Fibroblast of lung (primary cell): ENCODE data around the gene SGPL1. TPM values are rescaled to one million over a fixed set of nuclear protein-coding genes. Genes with fewer than 3 reads are reported as not detected.

ENCODE experiments used
- DNase-seq, 2 donors: peaks; one replicate each; pipeline versions ENCODE4 v3.0.0 to v3.0.0-alpha.2; 2010; ENCODE audit warnings: low read depth in 2 of 2
- H2AFZ ChIP-seq: 2 replicates; pipeline ENCODE4 v1.5.1; 2012; ENCODE audit warnings: low read length, control low read depth, inconsistent platforms
- H3K27ac ChIP-seq: 2 replicates; pipeline ENCODE4 v1.5.1; 2011; ENCODE audit warnings: low read length, control low read depth; ENCODE audit not compliant: insufficient read depth
- H3K27me3 ChIP-seq: 2 replicates; pipeline ENCODE4 v1.5.1; 2011; ENCODE audit warnings: mild to moderate bottlenecking, low read length; ENCODE audit not compliant: control insufficient read depth, insufficient read depth
- H3K36me3 ChIP-seq: 2 replicates; pipeline ENCODE4 v1.5.1; 2011; ENCODE audit warnings: low read length; ENCODE audit not compliant: control insufficient read depth, insufficient read depth
- H3K4me1 ChIP-seq: 2 replicates; pipeline ENCODE4 v1.5.1; 2011; ENCODE audit warnings: low read length; ENCODE audit not compliant: control insufficient read depth, insufficient read depth; ENCODE audit errors: extremely low read depth
- H3K4me2 ChIP-seq: 2 replicates; pipeline ENCODE4 v1.5.1; 2011; ENCODE audit warnings: low read length, control low read depth; ENCODE audit not compliant: insufficient read depth; ENCODE audit errors: extremely low read depth
- H3K4me3 ChIP-seq, 4 experiments: fragments of 200-600 bp in 1 of 4; sonication (generic) in 1 of 4; replicated peaks in 1 of 4; 2 replicates each; pipeline ENCODE4 v1.5.1; 2011 to 2016; ENCODE audit warnings: low read length in 4 of 4, low read depth in 3 of 4, mild to moderate bottlenecking in 3 of 4, control low read depth in 2 of 4, inconsistent platforms in 1 of 4, mixed read lengths in 1 of 4; ENCODE audit not compliant: insufficient read depth in 1 of 4; ENCODE audit errors: control extremely low read depth in 1 of 4
- H3K79me2 ChIP-seq: 2 replicates; pipeline ENCODE4 v1.5.1; 2012; ENCODE audit warnings: mild to moderate bottlenecking, low read length, inconsistent platforms; ENCODE audit not compliant: control insufficient read depth, insufficient read depth
- H3K9ac ChIP-seq: 2 replicates; pipeline ENCODE4 v1.5.1; 2011; ENCODE audit warnings: mild to moderate bottlenecking, low read length, control low read depth; ENCODE audit not compliant: insufficient read depth
- H3K9me3 ChIP-seq: 2 replicates; pipeline ENCODE4 v1.5.1; 2012; ENCODE audit warnings: low read depth, low read length; ENCODE audit not compliant: control insufficient read depth, insufficient read depth
- H4K20me1 ChIP-seq: 2 replicates; pipeline ENCODE4 v1.5.1; 2011; ENCODE audit warnings: low read length; ENCODE audit not compliant: control insufficient read depth, insufficient read depth; ENCODE audit errors: extremely low read depth
- EZH2 ChIP-seq: IDR thresholded peaks from 2 replicates; pipeline ENCODE4 v1.5.1; 2012; ENCODE audit warnings: low read length, control low read depth, mild to moderate bottlenecking; ENCODE audit errors: missing control alignments
- polyA plus RNA-seq, 2 donors: library from polyadenylated mRNA; depleted of rRNA in 1 of 2; stranded (reverse) in 1 of 2; unstranded in 1 of 2; fragments of >200 nt; gene quantifications; 2 replicates each; pipeline ENCODE4 v1.2.1, GENCODE V29; 2011 to 2012; ENCODE audit warnings: missing spikeins in 1 of 2
- total RNA-seq: library from RNA; depleted of rRNA; stranded (reverse); fragments of >200 nt; gene quantifications from 2 replicates; pipeline ENCODE4 v1.2.1, GENCODE V29; 2014
- TF ChIP-seq, protein P1 (sequence below), 2 donors: IDR thresholded peaks in 1 of 2; conservative IDR thresholded peaks in 1 of 2; 1 replicate in 1 of 2; 2 replicates in 1 of 2; pipeline ENCODE4 v1.5.1; 2011 to 2012; ENCODE audit warnings: low read length in 2 of 2, control low read depth in 1 of 2, inconsistent platforms in 1 of 2, low read depth in 1 of 2, mild to moderate bottlenecking in 1 of 2

The SGPL1 gene
- total and polyA plus RNA-seq, 2 donors (not counting 1 experiment from before 2014, with no cell fraction given), result 21.2 to 40.3 TPM

DNA sequence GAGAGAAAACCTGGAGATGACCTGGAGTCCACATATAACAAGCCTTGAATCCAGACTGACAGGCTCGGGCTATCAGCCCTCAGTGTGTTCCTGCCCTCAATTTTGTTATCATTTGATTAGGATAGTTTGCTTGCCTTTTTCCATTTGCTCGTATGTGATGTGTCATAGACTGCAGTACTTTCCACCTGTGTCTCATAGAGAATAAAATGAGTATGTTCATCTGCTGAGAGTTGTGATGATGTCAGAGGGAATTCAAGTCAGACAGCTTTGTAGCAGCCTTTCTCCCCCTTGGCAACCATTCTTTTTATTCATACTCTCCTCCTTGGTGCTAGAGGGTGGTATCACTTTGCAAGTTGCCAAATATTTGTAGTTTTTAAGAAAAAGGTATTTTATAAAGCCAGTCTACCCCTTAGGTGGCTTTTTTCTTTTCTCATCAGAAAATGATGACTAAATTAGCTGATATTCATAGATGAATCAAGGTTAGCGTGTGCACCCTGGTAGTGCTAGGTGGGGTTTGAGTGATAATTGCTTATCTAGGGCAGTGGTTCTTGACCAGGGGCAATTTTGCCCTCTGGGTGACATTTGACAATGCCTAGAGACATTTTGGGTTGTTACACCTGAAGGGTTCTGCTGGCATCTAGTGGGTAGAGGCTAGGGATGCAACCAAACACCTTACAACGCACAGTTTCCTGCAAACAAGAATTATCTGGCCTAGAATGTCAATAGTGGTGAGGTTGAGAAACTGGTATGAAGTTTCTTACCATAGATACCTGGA lies 5.4 kb downstream of the SGPL1 start:
- no peak overlapping the region for H3K4me3 ChIP-seq
- H3K79me2 ChIP-seq, result no peaks in the 10 kb centered on the region
- H3K36me3 ChIP-seq, result peaks cover 1% of the 10 kb centered on the region
- no peak overlapping the region for H3K4me2 ChIP-seq
- no peak for DNase-seq
- no peaks in the 10 kb centered on the region for H3K9me3 ChIP-seq
- TF ChIP-seq, protein P1, sequence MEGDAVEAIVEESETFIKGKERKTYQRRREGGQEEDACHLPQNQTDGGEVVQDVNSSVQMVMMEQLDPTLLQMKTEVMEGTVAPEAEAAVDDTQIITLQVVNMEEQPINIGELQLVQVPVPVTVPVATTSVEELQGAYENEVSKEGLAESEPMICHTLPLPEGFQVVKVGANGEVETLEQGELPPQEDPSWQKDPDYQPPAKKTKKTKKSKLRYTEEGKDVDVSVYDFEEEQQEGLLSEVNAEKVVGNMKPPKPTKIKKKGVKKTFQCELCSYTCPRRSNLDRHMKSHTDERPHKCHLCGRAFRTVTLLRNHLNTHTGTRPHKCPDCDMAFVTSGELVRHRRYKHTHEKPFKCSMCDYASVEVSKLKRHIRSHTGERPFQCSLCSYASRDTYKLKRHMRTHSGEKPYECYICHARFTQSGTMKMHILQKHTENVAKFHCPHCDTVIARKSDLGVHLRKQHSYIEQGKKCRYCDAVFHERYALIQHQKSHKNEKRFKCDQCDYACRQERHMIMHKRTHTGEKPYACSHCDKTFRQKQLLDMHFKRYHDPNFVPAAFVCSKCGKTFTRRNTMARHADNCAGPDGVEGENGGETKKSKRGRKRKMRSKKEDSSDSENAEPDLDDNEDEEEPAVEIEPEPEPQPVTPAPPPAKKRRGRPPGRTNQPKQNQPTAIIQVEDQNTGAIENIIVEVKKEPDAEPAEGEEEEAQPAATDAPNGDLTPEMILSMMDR (conservative IDR thresholded peaks at IDR 0.05 in 1 of 2, IDR thresholded peaks at IDR 0.05 in 1 of 2; ENCODE audit: low read depth in 1 of 2, low read length in 2 of 2), result no peak
- no peak for TF ChIP-seq EZH2
- H3K27ac ChIP-seq, result no peak overlapping the region
- H3K9ac ChIP-seq, result no peak overlapping the region
- no peaks in the 10 kb centered on the region for H4K20me1 ChIP-seq
- H3K4me1 ChIP-seq, result no peaks in the 10 kb centered on the region
- H2AFZ ChIP-seq, result no peak overlapping the region
- no peaks in the 10 kb centered on the region for H3K27me3 ChIP-seq

DNA sequence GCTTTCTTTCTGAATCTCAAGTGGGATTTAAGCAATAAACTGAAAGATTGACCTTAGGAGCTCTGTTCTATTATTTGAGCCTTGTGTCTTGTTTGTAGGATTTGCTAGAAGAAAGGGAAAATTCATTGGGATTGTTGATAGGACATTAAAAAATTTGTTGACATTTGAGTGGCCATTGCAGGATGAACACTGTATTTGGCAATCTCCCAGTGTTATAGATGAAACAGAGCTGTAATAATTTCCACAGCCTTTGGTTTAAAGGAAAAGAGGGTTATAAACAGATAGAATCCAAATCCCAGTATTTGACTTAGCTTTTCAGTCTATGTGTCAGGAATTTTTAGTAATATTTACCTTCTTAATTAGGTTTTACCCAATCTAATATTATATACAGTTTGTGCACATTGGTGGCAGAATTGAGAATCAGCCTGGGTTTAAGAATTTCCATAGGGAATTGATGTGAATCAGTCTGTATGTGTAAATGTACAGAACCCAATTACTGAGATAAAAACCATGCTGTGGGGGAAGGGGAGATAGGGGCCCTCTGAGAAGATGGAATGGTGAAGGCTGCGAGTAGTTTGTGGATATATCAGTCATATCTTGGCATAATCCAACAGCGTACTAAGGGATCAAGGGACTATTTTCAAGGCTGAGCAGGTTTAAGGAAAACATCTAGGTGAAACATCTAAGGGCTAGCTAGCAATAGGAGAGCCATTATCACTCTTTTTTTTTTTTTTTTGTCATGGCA lies 6.5 kb downstream of the SGPL1 start:
- H3K9ac ChIP-seq, result no peak overlapping the region
- no peaks in the 10 kb centered on the region for H3K9me3 ChIP-seq
- TF ChIP-seq EZH2, result no peak
- TF ChIP-seq, protein P1 (conservative IDR thresholded peaks at IDR 0.05 in 1 of 2, IDR thresholded peaks at IDR 0.05 in 1 of 2; ENCODE audit: low read depth in 1 of 2, low read length in 2 of 2), result no peak
- no peak overlapping the region for H3K27ac ChIP-seq
- no peaks in the 10 kb centered on the region for H3K4me1 ChIP-seq
- no peak for DNase-seq
- no peak overlapping the region for H3K4me3 ChIP-seq
- no peaks in the 10 kb centered on the region for H3K79me2 ChIP-seq
- H3K4me2 ChIP-seq, result no peak overlapping the region
- H4K20me1 ChIP-seq, result no peaks in the 10 kb centered on the region
- H2AFZ ChIP-seq, result no peak overlapping the region
- peaks cover 1% of the 10 kb centered on the region for H3K36me3 ChIP-seq
- no peaks in the 10 kb centered on the region for H3K27me3 ChIP-seq

DNA sequence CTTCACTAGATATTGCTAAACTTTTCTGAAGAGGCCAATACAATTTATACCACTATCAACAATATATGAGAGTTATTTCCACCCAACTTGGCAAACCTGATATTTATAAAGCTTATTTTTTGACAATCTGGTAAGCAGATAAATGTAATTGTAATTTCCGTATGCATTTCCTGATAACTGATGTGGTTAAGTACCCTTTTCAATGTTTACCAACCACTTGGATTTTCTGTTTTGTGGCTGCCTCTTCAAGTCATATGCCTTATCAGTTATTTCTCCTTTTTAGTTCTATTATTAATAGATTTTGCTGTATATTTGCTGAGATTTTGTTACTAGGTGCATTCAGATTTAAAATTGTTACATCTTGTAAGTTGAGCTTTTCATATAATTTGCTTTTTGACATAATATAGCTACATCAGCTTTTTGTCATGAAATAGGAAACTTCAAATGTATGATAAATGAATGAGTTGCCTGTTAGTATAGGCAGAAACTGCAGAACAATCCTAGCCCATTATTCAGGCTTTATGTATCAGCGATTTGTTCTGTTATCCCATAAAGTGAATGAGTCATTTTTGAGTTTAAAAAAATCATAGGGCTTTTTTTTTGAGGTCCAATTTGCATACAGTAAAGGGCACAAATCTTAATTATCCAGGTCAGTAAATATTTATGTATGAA lies 11.5 kb downstream of the SGPL1 start:
- Histone ChIP-seq H3K9me3 (no peaks in the 10 kb centered on the region), H3K4me2 (no peak overlapping the region), H4K20me1 (no peaks in the 10 kb centered on the region), H3K4me3 (no peak overlapping the region), H3K4me1 (no peaks in the 10 kb centered on the region), H3K9ac (no peak overlapping the region), H3K27ac (no peak overlapping the region), H2AFZ (no peak overlapping the region), H3K36me3 (no peaks in the 10 kb centered on the region), H3K79me2 (no peaks in the 10 kb centered on the region), H3K27me3 (no peaks in the 10 kb centered on the region)
- DNase-seq, result peak in 1 of 2 donors; percentile 45
- no peak for TF ChIP-seq EZH2
- TF ChIP-seq, protein P1 (conservative IDR thresholded peaks at IDR 0.05 in 1 of 2, IDR thresholded peaks at IDR 0.05 in 1 of 2; ENCODE audit: low read depth in 1 of 2, low read length in 2 of 2), result no peak
